HEK293T (cell line): ENCODE results near the gene LRRC52.

Source experiments
- ARNT ChIP-seq: fragments of 450-650 bp; IDR thresholded peaks from 2 replicates; pipeline ENCODE4 v1.6.1; 2017; ENCODE audit warnings: mild to moderate bottlenecking
- BHLHE40 ChIP-seq: fragments of 450-650 bp; IDR thresholded peaks from 2 replicates; pipeline ENCODE4 v1.6.1; 2016; ENCODE audit warnings: mild to moderate bottlenecking, moderate library complexity, borderline replicate concordance
- ELF4 ChIP-seq: fragments of 450-650 bp; IDR thresholded peaks from 2 replicates; pipeline ENCODE4 v1.6.1; 2017; ENCODE audit warnings: antibody characterized with exemption
- FOXA1 ChIP-seq: fragments of 450-650 bp; IDR thresholded peaks from 2 replicates; pipeline ENCODE4 v1.6.1; 2016; ENCODE audit warnings: mild to moderate bottlenecking
- FOXK2 ChIP-seq: fragments of 450-650 bp; IDR thresholded peaks from 2 replicates; pipeline ENCODE4 v1.6.1; 2016; ENCODE audit warnings: mild to moderate bottlenecking
- HDGF ChIP-seq: fragments of 450-650 bp; IDR thresholded peaks from 2 replicates; pipeline ENCODE4 v1.6.1; 2017; ENCODE audit warnings: antibody characterized with exemption, borderline replicate concordance
- LEF1 ChIP-seq: fragments of 450-650 bp; IDR thresholded peaks from 2 replicates; pipeline ENCODE4 v1.6.1; 2017; ENCODE audit warnings: mild to moderate bottlenecking, borderline replicate concordance
- NFRKB ChIP-seq: fragments of 450-650 bp; IDR thresholded peaks from 2 replicates; pipeline ENCODE4 v1.6.1; 2016; ENCODE audit warnings: mild to moderate bottlenecking, moderate library complexity
- SUZ12 ChIP-seq: fragments of 450-650 bp; IDR thresholded peaks from 2 replicates; pipeline ENCODE4 v1.6.1; 2016; ENCODE audit warnings: mild to moderate bottlenecking

DNA sequence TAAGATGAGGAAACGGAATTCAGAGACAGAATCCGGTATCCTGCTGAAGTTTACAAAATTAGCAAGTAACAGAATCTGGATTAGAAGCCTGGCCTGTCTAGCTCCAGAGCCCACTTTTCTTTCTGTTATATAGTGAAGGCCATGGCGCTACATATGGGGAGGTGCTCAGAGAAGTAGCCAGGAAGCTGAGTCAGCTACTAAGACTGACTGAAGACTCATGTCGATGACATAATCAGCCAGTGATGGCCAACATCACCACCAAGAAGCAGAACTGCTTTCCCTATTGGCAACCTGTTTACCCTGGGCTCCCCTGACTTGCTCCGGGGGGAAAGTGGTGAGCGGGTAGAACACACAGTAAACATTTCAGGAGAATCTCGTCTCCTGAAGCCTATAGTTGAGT is 18.8 kb downstream of the LRRC52 start:
- TF ChIP-seq ELF4 (no peak), ARNT (no peak), FOXK2 (no peak), NFRKB (no peak), FOXA1 (no peak), LEF1 (no peak), BHLHE40 (no peak), SUZ12 (no peak), HDGF (no peak)
